ENCODE data around the gene SERPINE3.

SERPINE3 gene

GRCh38 chr13:51355217-51355616 is 15.7 kb downstream of the SERPINE3 start:
- no peak overlapping the region for H3K4me3 ChIP-seq (ENCODE audit: low read length)
- no peaks in the 10 kb centered on the region for H3K9me3 ChIP-seq (ENCODE audit: low read length)
- H3K36me3 ChIP-seq (ENCODE audit: insufficient read depth, low read length), result no peaks in the 10 kb centered on the region
- H2AFZ ChIP-seq (ENCODE audit: low read depth, low read length), result no peak overlapping the region
- H3K4me1 ChIP-seq (ENCODE audit: insufficient read depth, low read length), result no peaks in the 10 kb centered on the region
- H3K27me3 ChIP-seq (ENCODE audit: insufficient read depth, low read length), result no peaks in the 10 kb centered on the region

GRCh38 chr13:51357928-51358595 is 18.6 kb downstream of the SERPINE3 start:
- Histone ChIP-seq H3K4me1 (ENCODE audit: insufficient read depth, low read length) (no peaks in the 10 kb centered on the region), H3K9me3 (ENCODE audit: low read length) (no peaks in the 10 kb centered on the region), H2AFZ (ENCODE audit: low read depth, low read length) (no peak overlapping the region), H3K27me3 (ENCODE audit: insufficient read depth, low read length) (no peaks in the 10 kb centered on the region), H3K4me3 (ENCODE audit: low read length) (no peak overlapping the region), H3K36me3 (ENCODE audit: insufficient read depth, low read length) (peaks cover 9% of the 10 kb centered on the region)

DNA sequence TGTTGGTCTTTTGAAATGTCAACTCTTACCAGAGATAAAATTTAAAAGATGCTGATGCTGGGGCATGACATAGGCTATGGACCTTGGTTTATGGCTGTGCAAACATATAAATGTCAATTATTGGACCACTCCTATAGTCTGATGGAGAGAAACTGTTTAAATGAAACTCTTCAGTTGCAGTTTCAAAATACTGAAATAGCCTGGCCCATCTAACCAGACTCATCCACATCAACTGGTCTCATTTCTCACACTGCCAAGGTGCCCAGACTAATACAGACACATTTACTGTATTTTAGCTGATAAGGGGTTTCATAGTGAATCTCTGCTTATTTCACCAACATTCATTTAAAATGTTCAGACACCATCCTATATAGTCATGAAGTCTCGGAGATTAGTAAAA is 19.9 kb downstream of the SERPINE3 start:
- Histone ChIP-seq H3K27me3 (ENCODE audit: insufficient read depth, low read length) (no peaks in the 10 kb centered on the region), H3K4me1 (ENCODE audit: insufficient read depth, low read length) (no peaks in the 10 kb centered on the region), H3K4me3 (ENCODE audit: low read length) (no peak overlapping the region), H3K9me3 (ENCODE audit: low read length) (no peaks in the 10 kb centered on the region), H3K36me3 (ENCODE audit: insufficient read depth, low read length) (peaks cover 10% of the 10 kb centered on the region), H2AFZ (ENCODE audit: low read depth, low read length) (no peak overlapping the region)

- H3K27me3 ChIP-seq (ENCODE audit: insufficient read depth, low read length), result no peaks in the 10 kb centered on the region
- peaks cover 20% of the 10 kb centered on the region for H3K36me3 ChIP-seq (ENCODE audit: insufficient read depth, low read length)
- H3K9me3 ChIP-seq (ENCODE audit: low read length), result no peaks in the 10 kb centered on the region
- H3K4me3 ChIP-seq (ENCODE audit: low read length), result no peak overlapping the region
- no peak overlapping the region for H2AFZ ChIP-seq (ENCODE audit: low read depth, low read length)
- H3K4me1 ChIP-seq (ENCODE audit: insufficient read depth, low read length), result no peaks in the 10 kb centered on the region
Observed at GRCh38 chr13:51360489-51360888, 21.0 kb downstream of the SERPINE3 start.

DNA sequence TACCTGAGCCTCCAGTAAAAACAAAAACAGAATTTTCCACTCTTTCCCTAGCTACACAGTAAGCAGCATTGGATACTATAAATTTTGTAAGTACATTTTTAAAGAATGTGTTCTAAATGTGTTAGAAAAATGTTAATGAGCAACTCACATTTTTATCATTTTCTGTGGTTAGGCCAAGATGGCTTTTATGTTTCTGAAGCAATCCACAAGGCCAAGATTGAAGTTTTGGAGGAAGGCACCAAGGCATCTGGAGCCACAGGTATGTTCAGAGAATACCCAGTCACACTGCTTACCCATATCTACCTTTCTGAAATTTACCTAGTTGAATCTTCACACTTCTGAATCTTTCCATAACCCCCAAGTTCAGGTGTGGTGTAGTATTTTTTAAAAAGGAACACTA is 21.6 kb downstream of the SERPINE3 start:
- H3K4me1 ChIP-seq (ENCODE audit: insufficient read depth, low read length), result no peaks in the 10 kb centered on the region
- no peak overlapping the region for H2AFZ ChIP-seq (ENCODE audit: low read depth, low read length)
- peaks cover 22% of the 10 kb centered on the region for H3K36me3 ChIP-seq (ENCODE audit: insufficient read depth, low read length)

DNA sequence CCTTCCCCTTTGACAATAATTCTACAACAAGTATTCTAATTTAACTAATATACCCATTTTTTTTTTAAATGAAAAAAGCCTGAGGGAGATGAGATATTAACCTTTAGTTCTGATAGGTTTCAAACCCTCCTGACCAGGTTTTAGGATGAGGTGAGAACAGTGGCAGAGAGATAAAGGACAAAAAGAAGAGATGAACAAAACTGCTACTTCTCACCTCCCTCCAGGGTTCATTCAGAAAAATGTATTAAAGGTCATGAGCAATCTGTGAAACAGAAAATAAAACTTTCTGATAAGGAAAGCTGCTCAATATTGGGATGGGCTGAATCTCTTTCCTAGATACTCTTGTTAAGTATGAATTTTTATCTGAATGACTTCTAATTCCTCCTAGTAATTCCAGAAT is 24.1 kb downstream of the SERPINE3 start:
- Histone ChIP-seq H2AFZ (ENCODE audit: low read depth, low read length) (no peak overlapping the region), H3K27me3 (ENCODE audit: insufficient read depth, low read length) (no peaks in the 10 kb centered on the region), H3K9me3 (ENCODE audit: low read length) (no peaks in the 10 kb centered on the region), H3K36me3 (ENCODE audit: insufficient read depth, low read length) (peaks cover 43% of the 10 kb centered on the region), H3K4me1 (ENCODE audit: insufficient read depth, low read length) (no peaks in the 10 kb centered on the region), H3K4me3 (ENCODE audit: low read length) (no peak overlapping the region)

More for the DNA sequence above, 21.6 kb downstream of the SERPINE3 start:
- no peak overlapping the region for H3K4me3 ChIP-seq (ENCODE audit: low read length)
- H3K27me3 ChIP-seq (ENCODE audit: insufficient read depth, low read length), result no peaks in the 10 kb centered on the region
- no peaks in the 10 kb centered on the region for H3K9me3 ChIP-seq (ENCODE audit: low read length)

DNA sequence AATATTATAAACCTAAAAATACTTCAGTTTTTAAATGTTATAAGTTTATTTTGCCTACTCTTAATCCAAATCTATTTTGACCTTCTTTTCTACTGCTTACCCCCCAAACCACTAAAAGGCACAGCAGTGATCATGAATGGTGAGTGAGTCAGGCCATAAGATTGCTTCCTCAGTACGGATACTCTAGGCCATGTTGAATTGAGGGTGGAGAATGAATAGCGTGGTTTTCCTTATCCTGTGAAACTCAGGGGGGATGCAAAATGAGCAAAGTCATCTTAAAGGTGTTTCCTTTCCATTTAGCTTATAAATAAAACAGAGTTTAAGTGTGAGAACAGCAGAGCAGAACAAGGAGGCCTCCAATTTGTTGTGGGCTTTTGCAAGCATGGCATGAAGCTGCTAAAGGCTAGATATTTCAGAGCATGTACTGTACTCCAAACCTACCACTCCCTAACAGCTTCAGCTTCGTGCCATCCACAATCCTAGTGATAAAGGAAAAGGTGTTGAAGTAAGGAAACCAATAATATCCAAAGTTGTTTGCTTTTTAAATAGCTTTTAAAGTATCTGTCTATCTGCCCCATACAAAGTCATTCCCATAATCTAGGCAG is 25.0 kb downstream of the SERPINE3 start:
- Histone ChIP-seq H3K36me3 (ENCODE audit: insufficient read depth, low read length) (peaks cover 50% of the 10 kb centered on the region), H3K27me3 (ENCODE audit: insufficient read depth, low read length) (no peaks in the 10 kb centered on the region), H3K4me1 (ENCODE audit: insufficient read depth, low read length) (no peaks in the 10 kb centered on the region), H2AFZ (ENCODE audit: low read depth, low read length) (no peak overlapping the region), H3K4me3 (ENCODE audit: low read length) (no peak overlapping the region), H3K9me3 (ENCODE audit: low read length) (no peaks in the 10 kb centered on the region)

DNA sequence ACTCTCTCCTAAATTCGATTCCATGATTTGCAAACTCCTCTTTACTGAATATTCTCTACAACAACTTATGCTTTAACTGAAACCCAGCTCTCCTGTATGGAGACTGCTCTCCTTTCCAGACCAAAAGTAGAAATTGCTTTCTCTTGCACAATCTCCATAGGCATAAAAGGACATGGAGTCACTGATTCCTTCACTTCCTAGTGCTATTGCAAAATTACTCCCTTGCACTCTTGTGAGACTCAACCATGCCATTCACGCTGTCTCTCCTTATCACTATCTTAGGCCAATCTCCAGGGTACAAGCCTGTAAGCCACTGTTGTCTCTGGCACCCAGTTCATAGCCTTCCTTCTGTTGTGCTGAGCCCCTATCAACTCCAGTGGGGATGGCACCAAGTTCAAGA is 30.6 kb downstream of the SERPINE3 start:
- Histone ChIP-seq H3K9me3 (ENCODE audit: low read length) (no peaks in the 10 kb centered on the region), H3K36me3 (ENCODE audit: insufficient read depth, low read length) (peaks cover 73% of the 10 kb centered on the region), H3K27me3 (ENCODE audit: insufficient read depth, low read length) (no peaks in the 10 kb centered on the region), H3K4me1 (ENCODE audit: insufficient read depth, low read length) (no peaks in the 10 kb centered on the region), H2AFZ (ENCODE audit: low read depth, low read length) (no peak overlapping the region), H3K4me3 (ENCODE audit: low read length) (no peak overlapping the region)

GRCh38 chr13:51370811-51371210 is 31.3 kb downstream of the SERPINE3 start:
- H3K4me3 ChIP-seq (ENCODE audit: low read length), result no peak overlapping the region
- H3K4me1 ChIP-seq (ENCODE audit: insufficient read depth, low read length), result no peaks in the 10 kb centered on the region
- H3K27me3 ChIP-seq (ENCODE audit: insufficient read depth, low read length), result no peaks in the 10 kb centered on the region
- no peaks in the 10 kb centered on the region for H3K9me3 ChIP-seq (ENCODE audit: low read length)
- H3K36me3 ChIP-seq (ENCODE audit: insufficient read depth, low read length), result peaks cover 75% of the 10 kb centered on the region
- H2AFZ ChIP-seq (ENCODE audit: low read depth, low read length), result no peak overlapping the region

DNA sequence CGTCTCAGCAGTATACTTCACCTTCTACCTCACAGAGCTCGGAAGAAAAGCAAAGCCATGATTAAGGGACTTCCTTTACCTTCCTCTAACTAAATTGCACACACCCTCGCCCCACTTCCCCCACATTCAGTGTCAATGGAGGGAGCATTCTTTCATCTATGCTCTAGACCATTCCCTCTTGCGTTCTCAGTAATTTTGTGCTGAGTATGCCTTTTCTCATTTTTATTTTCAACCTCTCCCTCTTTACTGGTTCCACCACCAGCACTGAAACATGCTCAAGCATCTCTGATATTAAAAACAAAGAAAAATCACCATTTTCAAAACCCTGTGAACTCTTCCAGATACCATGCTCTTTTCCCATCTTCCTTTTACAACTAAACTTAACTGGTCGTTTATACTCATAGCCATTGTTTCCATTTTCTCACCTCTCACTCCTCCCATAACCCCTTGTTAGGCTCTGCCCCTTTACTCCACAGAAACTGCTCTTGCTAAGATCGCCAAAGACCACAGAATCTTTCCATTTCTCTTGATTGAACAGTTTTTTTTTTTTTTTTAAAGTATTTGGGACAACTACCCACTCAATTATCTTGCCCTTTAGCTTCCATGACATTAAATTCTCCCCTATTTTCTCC is 32.4 kb downstream of the SERPINE3 start:
- Histone ChIP-seq H3K9me3 (ENCODE audit: low read length) (no peaks in the 10 kb centered on the region), H3K4me1 (ENCODE audit: insufficient read depth, low read length) (no peaks in the 10 kb centered on the region), H3K27me3 (ENCODE audit: insufficient read depth, low read length) (no peaks in the 10 kb centered on the region), H3K4me3 (ENCODE audit: low read length) (no peak overlapping the region), H2AFZ (ENCODE audit: low read depth, low read length) (no peak overlapping the region), H3K36me3 (ENCODE audit: insufficient read depth, low read length) (peaks cover 71% of the 10 kb centered on the region)

DNA sequence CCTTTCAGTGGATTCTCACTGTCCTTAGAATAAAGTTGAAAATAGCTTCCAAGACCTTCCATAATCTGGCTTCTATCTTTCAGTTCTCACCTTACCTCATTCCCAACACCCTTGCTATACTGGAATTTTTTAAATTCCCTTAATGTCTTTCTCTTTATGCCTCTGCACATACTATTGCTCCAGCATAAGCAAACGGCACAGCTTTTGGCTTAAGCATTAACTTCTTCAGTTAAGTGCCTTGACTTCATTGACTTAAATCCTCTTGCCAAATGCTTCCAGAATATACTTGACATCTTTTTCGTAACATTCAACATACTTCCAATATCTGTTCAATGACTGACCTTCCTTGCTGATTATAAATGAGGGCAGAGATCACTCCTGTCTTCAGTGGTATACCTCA is 34.0 kb downstream of the SERPINE3 start:
- H3K4me1 ChIP-seq (ENCODE audit: insufficient read depth, low read length), result no peaks in the 10 kb centered on the region
- H3K4me3 ChIP-seq (ENCODE audit: low read length), result no peak overlapping the region
- no peaks in the 10 kb centered on the region for H3K27me3 ChIP-seq (ENCODE audit: insufficient read depth, low read length)
- H3K9me3 ChIP-seq (ENCODE audit: low read length), result no peaks in the 10 kb centered on the region
- no peak overlapping the region for H2AFZ ChIP-seq (ENCODE audit: low read depth, low read length)
- H3K36me3 ChIP-seq (ENCODE audit: insufficient read depth, low read length), result peaks cover 70% of the 10 kb centered on the region

- Histone ChIP-seq H3K9me3 (ENCODE audit: low read length) (no peaks in the 10 kb centered on the region), H2AFZ (ENCODE audit: low read depth, low read length) (no peak overlapping the region), H3K4me1 (ENCODE audit: insufficient read depth, low read length) (no peaks in the 10 kb centered on the region), H3K4me3 (ENCODE audit: low read length) (no peak overlapping the region), H3K27me3 (ENCODE audit: insufficient read depth, low read length) (no peaks in the 10 kb centered on the region), H3K36me3 (ENCODE audit: insufficient read depth, low read length) (peaks cover 49% of the 10 kb centered on the region)
Observed at GRCh38 chr13:51380269-51380668, 40.8 kb downstream of the SERPINE3 start.

DNA sequence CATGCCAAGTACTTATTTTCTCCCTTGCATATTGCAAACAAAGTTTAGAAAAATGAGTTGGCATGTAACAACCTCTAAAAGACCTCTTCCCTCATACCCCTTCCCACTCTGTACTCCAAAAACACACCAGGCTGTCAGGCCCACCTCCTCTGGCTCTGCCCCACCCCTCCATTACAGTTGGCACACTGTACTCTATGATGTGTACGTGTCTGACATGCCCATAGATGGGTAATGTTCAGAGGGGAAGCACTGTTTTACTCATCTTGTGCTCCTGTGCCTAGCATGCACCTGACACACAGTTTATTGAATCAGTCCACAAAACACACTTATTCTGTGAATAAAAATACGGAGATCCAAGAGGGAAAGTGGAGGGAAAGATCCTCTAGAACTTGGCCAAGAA is 45.6 kb downstream of the SERPINE3 start:
- no peaks in the 10 kb centered on the region for H3K4me1 ChIP-seq (ENCODE audit: insufficient read depth, low read length)
- H3K27me3 ChIP-seq (ENCODE audit: insufficient read depth, low read length), result no peaks in the 10 kb centered on the region
- H2AFZ ChIP-seq (ENCODE audit: low read depth, low read length), result no peak overlapping the region
- H3K9me3 ChIP-seq (ENCODE audit: low read length), result no peaks in the 10 kb centered on the region
- peaks cover 23% of the 10 kb centered on the region for H3K36me3 ChIP-seq (ENCODE audit: insufficient read depth, low read length)
- no peak overlapping the region for H3K4me3 ChIP-seq (ENCODE audit: low read length)
